Spleen (tissue), 7 donors: ENCODE data around the gene REN.

Source experiments
- CTCF ChIP-seq, 11 experiments: fragments of 200-600 bp in 7 of 11; fragments of 450-650 bp in 4 of 11; sonication (generic) in 4 of 11; IDR thresholded peaks in 8 of 11; conservative IDR thresholded peaks in 3 of 11; 1 replicate in 7 of 11; 2 replicates in 4 of 11; pipeline versions ENCODE4 v1.4.0 to v1.8.0; 2016 to 2021; ENCODE audit warnings: antibody characterized with exemption in 11 of 11, inconsistent platforms in 4 of 11, mild to moderate bottlenecking in 1 of 11
- POLR2A ChIP-seq, 3 donors: fragments of 450-650 bp; IDR thresholded peaks; one replicate each; pipeline ENCODE4 v1.5.1; 2017; ENCODE audit warnings: antibody characterized with exemption in 3 of 3, mild to moderate bottlenecking in 1 of 3
- donor health status: DM: no; HTN: no; CAD: no; lungs with moderate emphysema.
- donor health status: DM: no; HTN: no; CAD: no.
- donor health status: DM: no; HTN: no; CAD: no.

GRCh38 chr1:204127597-204128242, 38.4 kb downstream of the REN start:
- TF ChIP-seq CTCF (IDR thresholded peaks at IDR 0.05 in 8 of 11, conservative IDR thresholded peaks at IDR 0.05 in 3 of 11) (peak; percentile 58 to 91 (median 82)), POLR2A (IDR thresholded peaks at IDR 0.05) (no peak)
